Activated naive CD4-positive, alpha-beta T cell (primary cell): ENCODE results near the gene NDNF.

Source experiments
- DNase-seq, 4 experiments: peaks; one replicate each; lab custom pipeline; 2025; lab: John Stamatoyannopoulos, UW

The NDNF gene

GRCh38 chr4:121072224-121073003 lies at the start of gene NDNF:
TSS of gene NDNF (minus strand) at chr4:121072535. CDS start at chr4:121045837, 26,698 bp downstream.
- peak in 2 of 4 experiments; percentile 5 to 19 for DNase-seq

- DNase-seq = no peak
Observed at GRCh38 chr4:121119715-121120114, 47.4 kb upstream of the NDNF start.

GRCh38 chr4:121118344-121118743 lies 46.0 kb upstream of the NDNF start:
- no peak for DNase-seq

GRCh38 chr4:121114756-121115155 lies 42.4 kb upstream of the NDNF start:
- no peak for DNase-seq

GRCh38 chr4:121112530-121112929 lies 40.2 kb upstream of the NDNF start:
- DNase-seq = no peak

- no peak for DNase-seq
Observed at GRCh38 chr4:121108557-121108956, 36.2 kb upstream of the NDNF start.

- no peak for DNase-seq
Observed at GRCh38 chr4:121107507-121107906, 35.2 kb upstream of the NDNF start.

GRCh38 chr4:121100093-121100775 lies 27.9 kb upstream of the NDNF start:
- no peak for DNase-seq

GRCh38 chr4:121098266-121098665 lies 25.9 kb upstream of the NDNF start:
- no peak for DNase-seq

GRCh38 chr4:121096629-121097028 lies 24.3 kb upstream of the NDNF start:
- DNase-seq = no peak

- no peak for DNase-seq
Observed at GRCh38 chr4:121096191-121096590, 23.9 kb upstream of the NDNF start.

GRCh38 chr4:121094297-121094966 lies 22.1 kb upstream of the NDNF start:
- DNase-seq = no peak

GRCh38 chr4:121093261-121093660 lies 20.9 kb upstream of the NDNF start:
- no peak for DNase-seq

GRCh38 chr4:121091941-121092340 lies 19.6 kb upstream of the NDNF start:
- no peak for DNase-seq

- no peak for DNase-seq
Observed at GRCh38 chr4:121088867-121089266, 16.5 kb upstream of the NDNF start.

GRCh38 chr4:121079376-121079775 lies 7.0 kb upstream of the NDNF start:
- no peak for DNase-seq

GRCh38 chr4:121077496-121077895 lies 5.2 kb upstream of the NDNF start:
- DNase-seq = no peak

- DNase-seq = no peak
Observed at GRCh38 chr4:121076416-121076815, 4.1 kb upstream of the NDNF start.

GRCh38 chr4:121073672-121074381 lies 1.5 kb upstream of the NDNF start:
- DNase-seq = no peak

GRCh38 chr4:121073004-121073435 lies 685 bp upstream of the NDNF start:
- no peak for DNase-seq

GRCh38 chr4:121071640-121072223 lies 603 bp downstream of the NDNF start:
- DNase-seq = no peak
